GM12891 (cell line): ENCODE measurements around the gene SAMD8.

Experiments used
- DNase-seq: peaks from one replicate; pipeline ENCODE4 v3.0.0; 2011; ENCODE audit warnings: low spot score; ENCODE audit not compliant: insufficient read length
- FAIRE-seq: peaks from 2 replicates; lab custom pipeline; 2011; peaks lifted over from hg19 to GRCh38; lab: Jason Lieb, UNC
- PAX5 ChIP-seq: IDR thresholded peaks from 2 replicates; pipeline ENCODE4 v1.6.1; 2011; ENCODE audit warnings: low read length, moderate library complexity, mild to moderate bottlenecking; ENCODE audit not compliant: insufficient read depth, severe bottlenecking
- POLR2A ChIP-seq: IDR thresholded peaks from 2 replicates; pipeline ENCODE4 v1.6.1; 2011; ENCODE audit warnings: low read depth, low read length, control low read depth
- POLR2AphosphoS5 ChIP-seq: IDR thresholded peaks from 2 replicates; pipeline ENCODE4 v1.6.1; 2011; ENCODE audit warnings: low read depth, low read length, control low read depth
- POU2F2 ChIP-seq: IDR thresholded peaks from 2 replicates; pipeline ENCODE4 v1.6.1; 2011; ENCODE audit warnings: low read depth, mild to moderate bottlenecking, control low read depth, low read length, moderate library complexity
- SPI1 ChIP-seq: IDR thresholded peaks from 2 replicates; pipeline ENCODE4 v1.6.1; 2011; ENCODE audit warnings: low read depth, low read length, control low read depth
- TAF1 ChIP-seq: IDR thresholded peaks from 2 replicates; pipeline ENCODE4 v1.6.1; 2011; ENCODE audit warnings: low read depth, low read length, control low read depth

Gene SAMD8

GRCh38 chr10:75140246-75140645 is 28.8 kb downstream of the SAMD8 start:
- DNase-seq (no peak), FAIRE-seq (no peak)
- TF ChIP-seq POU2F2 (no peak), PAX5 (no peak), POLR2AphosphoS5 (no peak), SPI1 (no peak), POLR2A (no peak)

GRCh38 chr10:75143353-75143752 is 31.9 kb downstream of the SAMD8 start:
- TF ChIP-seq PAX5 (no peak), TAF1 (no peak), POLR2AphosphoS5 (no peak), SPI1 (no peak), POU2F2 (no peak), POLR2A (no peak)
- no peak for DNase-seq

GRCh38 chr10:75145590-75145989 is 34.1 kb downstream of the SAMD8 start:
- no peak for TF ChIP-seq TAF1
- TF ChIP-seq POU2F2, result no peak
- TF ChIP-seq PAX5, result no peak
- TF ChIP-seq POLR2AphosphoS5, result no peak
- TF ChIP-seq SPI1, result no peak
- no peak for TF ChIP-seq POLR2A
- no peak for DNase-seq
- FAIRE-seq, result no peak

More at GRCh38 chr10:75143353-75143752, 31.9 kb downstream of the SAMD8 start:
- FAIRE-seq, result no peak

GRCh38 chr10:75146780-75147179 is 35.3 kb downstream of the SAMD8 start:
- FAIRE-seq (no peak), DNase-seq (no peak)
- TF ChIP-seq PAX5 (no peak), POLR2AphosphoS5 (no peak), SPI1 (no peak), POLR2A (no peak)

GRCh38 chr10:75150656-75151055 is 39.2 kb downstream of the SAMD8 start:
- DNase-seq, result no peak
- TF ChIP-seq SPI1, result no peak
- no peak for TF ChIP-seq POLR2AphosphoS5
- no peak for TF ChIP-seq PAX5
- no peak for TF ChIP-seq POU2F2
- TF ChIP-seq POLR2A, result no peak
- no peak for TF ChIP-seq TAF1
- no peak for FAIRE-seq

GRCh38 chr10:75159519-75159918 is 48.1 kb downstream of the SAMD8 start:
- TF ChIP-seq POU2F2, result no peak
- TF ChIP-seq SPI1, result no peak
- no peak for TF ChIP-seq POLR2A
- TF ChIP-seq POLR2AphosphoS5, result no peak
- no peak for TF ChIP-seq TAF1
- no peak for TF ChIP-seq PAX5
- DNase-seq (no peak), FAIRE-seq (no peak)

GRCh38 chr10:75165684-75166622 is 54.5 kb downstream of the SAMD8 start:
- DNase-seq (peak; percentile 46), FAIRE-seq (peak; percentile 82)
- TF ChIP-seq POLR2AphosphoS5 (no peak), SPI1 (peak; percentile 76)

GRCh38 chr10:75166623-75166972 is 55.1 kb downstream of the SAMD8 start:
- FAIRE-seq, result no peak
- TF ChIP-seq POU2F2 (no peak), POLR2A (no peak), SPI1 (no peak), PAX5 (no peak), TAF1 (no peak), POLR2AphosphoS5 (no peak)

GRCh38 chr10:75168275-75168674 is 56.8 kb downstream of the SAMD8 start:
- FAIRE-seq (no peak), DNase-seq (no peak)
- no peak for TF ChIP-seq PAX5
- no peak for TF ChIP-seq TAF1
- no peak for TF ChIP-seq POU2F2
- no peak for TF ChIP-seq POLR2AphosphoS5
- no peak for TF ChIP-seq SPI1
- TF ChIP-seq POLR2A, result no peak

More at GRCh38 chr10:75166623-75166972, 55.1 kb downstream of the SAMD8 start:
- no peak for DNase-seq

GRCh38 chr10:75170215-75170614 is 58.8 kb downstream of the SAMD8 start:
- FAIRE-seq (no peak), DNase-seq (no peak)
- TF ChIP-seq POLR2A, result no peak
- no peak for TF ChIP-seq SPI1
- no peak for TF ChIP-seq POLR2AphosphoS5
- TF ChIP-seq PAX5, result no peak
- TF ChIP-seq POU2F2, result no peak
- TF ChIP-seq TAF1, result no peak
